ENCODE results near the gene TRAPPC6A. TPM values are rescaled to one million over a fixed set of nuclear protein-coding genes. Genes with fewer than 3 reads are reported as not detected.

TRAPPC6A gene
- total and polyA plus RNA-seq, 11 donors = 7.7 to 22.8 (median 18.6) TPM

DNA sequence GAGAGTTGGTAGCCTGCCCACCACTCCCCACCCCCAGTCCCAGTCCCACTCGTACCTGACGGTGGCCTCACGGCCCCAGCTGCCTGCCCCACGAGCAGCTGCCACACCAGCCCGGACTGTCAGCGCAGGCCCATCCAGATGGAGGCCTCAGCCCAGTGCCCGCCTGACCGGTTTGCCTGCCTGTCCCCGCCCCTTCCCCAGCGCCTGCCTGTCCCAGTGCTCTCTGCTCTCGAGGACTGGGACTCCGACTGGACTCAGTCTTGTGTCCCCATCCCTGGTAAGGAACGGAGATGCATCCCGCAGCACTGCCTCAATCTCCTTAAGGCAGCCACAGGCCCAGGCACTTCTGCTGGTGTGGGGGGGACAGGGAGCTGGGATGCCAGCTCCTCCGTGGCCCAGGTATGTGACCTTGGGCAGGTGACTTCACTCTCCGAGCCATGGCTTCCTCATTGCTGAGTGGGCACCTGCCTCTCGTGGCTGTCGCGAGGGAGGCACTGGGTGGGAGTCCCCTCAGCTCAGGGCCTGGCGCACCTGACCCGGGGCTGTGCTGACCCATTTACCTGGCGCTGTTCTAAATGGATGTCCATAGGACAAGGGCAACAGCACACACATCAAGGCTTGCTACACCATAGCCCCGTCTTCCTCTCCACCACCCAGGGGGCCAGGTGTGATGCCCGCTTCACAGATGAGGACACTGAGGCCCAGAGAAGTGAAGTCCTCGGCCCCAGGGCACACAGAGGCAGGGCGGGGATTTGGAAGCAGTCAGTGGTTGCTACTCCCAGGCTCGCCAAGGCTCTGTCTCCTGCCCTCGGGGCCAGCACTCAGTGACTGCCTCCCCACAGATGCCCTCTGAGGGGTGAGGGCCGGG is 16.9 kb downstream of the TRAPPC6A start, which contains the start of gene NKPD1:
Gene NKPD1 (minus strand): TSS at position 113 of the 868 bp plus-strand sequence. CDS start 832 bp downstream, outside the sequence.
- no peak for TF ChIP-seq POLR2A (IDR thresholded peaks at IDR 0.05)
- TF ChIP-seq, protein P1, sequence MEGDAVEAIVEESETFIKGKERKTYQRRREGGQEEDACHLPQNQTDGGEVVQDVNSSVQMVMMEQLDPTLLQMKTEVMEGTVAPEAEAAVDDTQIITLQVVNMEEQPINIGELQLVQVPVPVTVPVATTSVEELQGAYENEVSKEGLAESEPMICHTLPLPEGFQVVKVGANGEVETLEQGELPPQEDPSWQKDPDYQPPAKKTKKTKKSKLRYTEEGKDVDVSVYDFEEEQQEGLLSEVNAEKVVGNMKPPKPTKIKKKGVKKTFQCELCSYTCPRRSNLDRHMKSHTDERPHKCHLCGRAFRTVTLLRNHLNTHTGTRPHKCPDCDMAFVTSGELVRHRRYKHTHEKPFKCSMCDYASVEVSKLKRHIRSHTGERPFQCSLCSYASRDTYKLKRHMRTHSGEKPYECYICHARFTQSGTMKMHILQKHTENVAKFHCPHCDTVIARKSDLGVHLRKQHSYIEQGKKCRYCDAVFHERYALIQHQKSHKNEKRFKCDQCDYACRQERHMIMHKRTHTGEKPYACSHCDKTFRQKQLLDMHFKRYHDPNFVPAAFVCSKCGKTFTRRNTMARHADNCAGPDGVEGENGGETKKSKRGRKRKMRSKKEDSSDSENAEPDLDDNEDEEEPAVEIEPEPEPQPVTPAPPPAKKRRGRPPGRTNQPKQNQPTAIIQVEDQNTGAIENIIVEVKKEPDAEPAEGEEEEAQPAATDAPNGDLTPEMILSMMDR (IDR thresholded peaks at IDR 0.05) = no peak
- 48 to 72% (median 55%) methylated on average over 11 to 29 of the region's 29 CpGs for WGBS, 4 donors
- H3K36me3 ChIP-seq = no peaks in the 10 kb centered on the region
- peaks cover 0 to 32% (median 11%) of the 10 kb centered on the region in 9 donors for H3K27me3 ChIP-seq
- no peak for DNase-seq
- H3K4me1 ChIP-seq = peaks cover 0 to 19% (median 11%) of the 10 kb centered on the region in 12 donors
- H3K4me3 ChIP-seq = no peak within 1 kb of the TSS
- no peak for ATAC-seq
- intact Hi-C loops (cut with DNase I) = loop anchor here in 1 of 10 donors (10.0 kb wide), 1 partner anchor 174 kb away; no protein-coding TSS in a partner anchor
- no peak within 1 kb of the TSS for H3K27ac ChIP-seq
- H3K9me3 ChIP-seq = no peaks in the 10 kb centered on the region

DNA sequence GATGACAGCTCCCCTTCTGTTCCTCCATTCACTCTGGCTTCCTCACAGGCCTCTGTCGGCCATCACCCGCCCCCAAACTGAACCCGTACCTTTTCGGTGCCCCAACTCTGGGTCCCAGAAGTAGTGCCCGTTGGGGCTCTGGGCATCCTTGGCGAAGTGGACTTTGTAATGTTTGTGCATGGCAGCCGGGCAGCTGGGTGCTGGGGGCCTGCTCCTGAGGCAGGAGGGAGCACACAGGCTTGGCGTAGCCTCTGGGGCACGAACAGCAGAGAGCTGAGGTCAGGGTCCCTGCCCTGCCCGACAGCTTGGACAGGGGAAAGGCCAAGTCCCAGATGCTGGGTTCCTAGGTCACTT is 18.1 kb downstream of the TRAPPC6A start:
- peaks cover 0 to 12% (median 9%) of the 10 kb centered on the region in 12 donors for H3K4me1 ChIP-seq
- TF ChIP-seq, protein P1 (IDR thresholded peaks at IDR 0.05) = no peak
- TF ChIP-seq POLR2A (IDR thresholded peaks at IDR 0.05) = no peak
- ATAC-seq = no peak
- peaks cover 0 to 32% (median 11%) of the 10 kb centered on the region in 9 donors for H3K27me3 ChIP-seq
- DNase-seq = no peak
- no peaks in the 10 kb centered on the region for H3K36me3 ChIP-seq
- intact Hi-C loops (cut with DNase I) = loop anchor here in 1 of 10 donors (10.0 kb wide), 1 partner anchor 175 kb away; no protein-coding TSS in a partner anchor
- H3K27ac ChIP-seq = no peak overlapping the region
- no peaks in the 10 kb centered on the region for H3K9me3 ChIP-seq
- WGBS, 4 donors = 81 to 88% (median 84%) methylated on average over 8 to 10 of the region's 10 CpGs
- H3K4me3 ChIP-seq = no peak overlapping the region

DNA sequence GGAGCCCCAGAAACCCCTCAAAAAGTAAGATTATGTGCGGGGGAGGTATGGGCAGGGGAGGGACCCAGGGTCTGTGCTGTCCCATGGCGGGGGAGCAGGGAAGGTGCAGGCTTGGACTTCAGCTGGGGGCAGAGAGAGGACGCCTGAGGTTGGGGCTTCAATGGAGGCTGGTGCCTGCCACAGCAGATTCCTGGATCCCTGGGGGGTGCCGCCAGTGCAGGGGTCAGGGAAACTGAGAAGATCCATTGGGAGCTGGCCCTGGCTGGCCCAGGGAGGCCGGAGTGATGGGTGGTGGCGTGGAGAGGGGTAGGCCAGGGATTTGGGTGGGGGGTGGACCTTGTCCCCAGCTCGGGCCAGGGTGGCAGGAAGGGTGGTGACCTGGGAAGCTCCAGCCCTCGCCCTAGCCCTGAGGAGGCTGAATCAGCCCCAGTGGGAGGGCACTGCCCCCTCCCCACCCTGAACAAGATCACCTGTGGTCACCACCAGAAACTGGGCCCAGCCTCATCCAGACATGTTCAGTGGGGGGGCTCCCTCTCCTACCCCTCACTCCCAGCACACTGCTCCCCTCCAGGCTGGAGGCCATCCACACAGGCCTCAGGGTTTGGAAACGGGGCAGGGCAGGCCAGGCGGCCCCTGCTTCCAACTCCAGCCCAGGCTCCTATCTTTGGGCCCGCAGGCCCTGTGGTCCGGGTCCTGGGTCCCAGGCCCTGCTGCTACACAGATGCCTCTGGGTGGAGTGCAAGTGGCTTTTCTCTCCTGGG is 18.6 kb downstream of the TRAPPC6A start:
- H3K9me3 ChIP-seq = no peaks in the 10 kb centered on the region
- no peak for ATAC-seq
- H3K27me3 ChIP-seq = peaks cover 0 to 32% (median 11%) of the 10 kb centered on the region in 9 donors
- WGBS, 4 donors = 82 to 88% (median 84%) methylated on average over 11 to 12 of the region's 12 CpGs
- DNase-seq = no peak
- intact Hi-C loops (cut with DNase I) = no loop called here
- TF ChIP-seq, protein P1 (IDR thresholded peaks at IDR 0.05) = no peak
- TF ChIP-seq POLR2A (IDR thresholded peaks at IDR 0.05) = no peak
- H3K27ac ChIP-seq = no peak overlapping the region
- H3K36me3 ChIP-seq = no peaks in the 10 kb centered on the region
- peaks cover 0 to 7% (median 4%) of the 10 kb centered on the region in 12 donors for H3K4me1 ChIP-seq
- H3K4me3 ChIP-seq = no peak overlapping the region
